Esophagus mucosa (tissue), 1 donor: ENCODE data around the gene COG5. TPM values are rescaled to one million over a fixed set of nuclear protein-coding genes. Genes with fewer than 3 reads are reported as not detected.

Experiments used
- total RNA-seq: library from RNA; stranded (reverse); gene quantifications from one replicate; pipeline ENCODE4 v1.2.4, GENCODE V29; 2023
- donor health status: DM: yes; HTN: yes; CAD: no.

COG5 gene
- total RNA-seq, 1 donor from 2014 or later, result 20.9 TPM

Other genes with a start within 250 kb of the COG5 start
- not detected for gene GPR22, start 93.9 kb downstream of the COG5 start, total RNA-seq
- gene DUS4L, start 51 bp upstream of the COG5 start, total RNA-seq, result 7.3 TPM
- gene BCAP29, start 16.3 kb upstream of the COG5 start, total RNA-seq, result 42.9 TPM
- 0.24 TPM for gene SLC26A4, start 96.9 kb upstream of the COG5 start, total RNA-seq
- gene CBLL1, start 180.2 kb upstream of the COG5 start, total RNA-seq, result 13.6 TPM
- gene SLC26A3, start 239.3 kb upstream of the COG5 start, total RNA-seq, result 0.44 TPM